ENCODE data around the gene VARS1.

Gene VARS1

GRCh38 chr6:31768363-31769257 lies 26.9 kb downstream of the VARS1 start:
- no peak for DNase-seq

- no peak for DNase-seq
Measured at GRCh38 chr6:31767096-31767645, 28.4 kb downstream of the VARS1 start.

DNA sequence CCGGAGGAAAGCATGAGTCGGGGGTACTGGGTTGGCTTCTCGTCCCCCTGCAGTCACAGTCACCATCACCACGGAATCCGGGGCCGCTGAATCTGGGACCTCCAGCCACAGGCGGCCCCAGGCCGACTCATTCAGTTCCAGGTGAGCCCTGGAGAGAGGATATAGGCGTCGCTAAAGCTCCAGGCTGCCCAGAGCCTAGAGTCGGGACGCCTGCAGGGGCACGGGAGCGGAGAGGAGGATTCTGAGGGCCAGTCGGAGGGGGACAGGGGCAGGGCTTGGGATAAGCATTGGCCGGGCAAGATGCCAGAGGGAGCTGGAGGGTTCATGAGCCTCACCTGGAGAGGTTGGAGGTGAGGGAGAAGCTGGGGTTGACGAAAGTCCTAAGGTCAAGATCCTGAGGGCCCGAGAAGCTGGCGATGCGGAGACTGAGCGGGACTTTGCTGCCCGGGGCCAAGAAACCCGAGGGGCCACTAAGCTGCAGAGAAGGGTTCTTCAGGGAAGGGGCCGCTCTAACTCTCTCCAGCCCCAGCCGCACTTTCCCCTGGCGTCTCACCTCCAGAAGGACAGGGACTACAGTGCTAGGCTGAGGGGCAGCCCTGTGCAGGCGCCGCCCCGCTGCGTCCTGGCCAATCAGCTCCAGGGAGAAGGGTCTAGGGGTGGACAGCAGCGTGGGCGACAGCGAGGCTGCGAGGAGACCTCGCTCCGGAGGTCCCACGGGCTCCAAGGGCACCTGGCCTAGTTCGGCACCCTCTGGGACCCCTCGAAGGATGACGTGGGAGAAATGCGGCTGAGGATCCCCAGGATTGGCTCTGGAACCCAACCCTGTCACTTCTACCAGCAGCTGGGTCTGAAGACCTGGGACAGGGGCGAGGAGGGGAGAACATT lies 29.4 kb downstream of the VARS1 start:
- DNase-seq, result no peak

- DNase-seq, result no peak
Measured at GRCh38 chr6:31765559-31765909, 30.0 kb downstream of the VARS1 start.

DNA sequence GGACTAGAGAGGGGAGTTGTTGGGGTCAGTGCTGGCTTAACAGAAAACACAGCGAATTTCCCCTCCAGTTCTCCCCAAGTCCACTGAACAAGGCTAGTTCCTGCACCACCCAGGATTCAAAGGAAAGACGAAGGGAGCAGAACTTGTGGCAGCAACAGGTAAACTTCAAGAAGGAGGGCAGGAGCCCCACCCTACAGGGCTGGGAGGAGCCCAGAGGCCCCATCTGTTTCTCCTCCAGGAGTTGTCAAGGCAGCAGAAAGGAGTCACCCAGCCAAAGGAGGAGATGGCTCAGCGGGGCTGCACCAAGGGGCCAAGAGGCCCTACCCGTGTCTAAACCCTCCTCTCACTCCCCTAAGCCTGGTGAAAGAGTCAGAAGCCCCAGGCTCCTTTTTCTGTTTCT lies 31.4 kb downstream of the VARS1 start:
- no peak for DNase-seq

DNA sequence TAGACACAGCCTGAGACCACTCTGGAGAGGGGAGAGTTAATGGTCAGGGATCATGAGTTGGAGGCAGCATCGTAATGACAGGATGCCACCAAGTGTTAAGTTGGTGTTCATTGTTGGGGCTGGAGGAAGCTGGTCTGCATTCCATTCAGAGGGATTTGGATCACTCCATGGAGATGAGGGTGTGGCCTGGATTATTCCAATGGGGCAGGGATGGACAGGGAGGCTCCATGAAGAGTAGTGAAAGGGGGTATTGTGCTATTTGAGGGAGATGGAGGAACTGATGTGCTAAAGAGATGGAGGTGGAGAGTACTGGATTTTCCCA lies 32.0 kb downstream of the VARS1 start:
- DNase-seq, result no peak

DNA sequence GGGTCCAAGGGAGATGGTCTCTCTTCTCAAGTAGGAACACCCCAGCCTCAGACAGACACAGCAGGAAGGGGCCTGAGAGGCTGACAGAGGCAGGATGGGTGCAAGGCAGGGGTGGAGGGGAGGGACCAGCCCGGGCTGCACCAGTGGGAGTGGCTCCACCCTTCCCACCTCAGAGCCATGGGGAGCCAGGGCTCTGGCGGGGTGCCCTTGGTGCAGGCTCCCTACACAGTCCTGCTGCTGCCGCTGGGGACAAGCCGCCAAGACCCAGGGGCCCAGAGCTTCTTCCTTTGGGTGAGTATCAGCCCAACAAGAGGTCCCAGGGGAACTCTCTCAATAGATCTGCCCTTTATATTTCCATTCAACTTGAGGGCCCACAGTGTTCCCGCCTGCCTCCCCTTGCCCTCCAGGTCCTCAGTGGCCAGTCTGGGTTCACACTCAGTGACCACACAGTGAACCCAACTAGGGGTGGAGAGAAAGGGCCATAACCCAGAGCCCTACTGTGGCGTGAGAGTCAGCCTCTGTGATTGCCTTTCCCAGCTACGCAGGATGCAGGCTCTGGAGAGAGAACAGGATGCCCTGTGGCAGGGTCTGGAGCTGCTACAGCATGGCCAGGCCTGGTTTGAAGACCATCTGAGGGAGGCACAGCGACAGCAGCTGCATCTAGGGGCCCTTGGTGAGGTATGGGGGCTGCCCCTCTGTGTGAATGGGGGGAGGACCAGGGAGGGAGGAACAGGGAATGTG lies 32.5 kb downstream of the VARS1 start:
- DNase-seq, result no peak

DNA sequence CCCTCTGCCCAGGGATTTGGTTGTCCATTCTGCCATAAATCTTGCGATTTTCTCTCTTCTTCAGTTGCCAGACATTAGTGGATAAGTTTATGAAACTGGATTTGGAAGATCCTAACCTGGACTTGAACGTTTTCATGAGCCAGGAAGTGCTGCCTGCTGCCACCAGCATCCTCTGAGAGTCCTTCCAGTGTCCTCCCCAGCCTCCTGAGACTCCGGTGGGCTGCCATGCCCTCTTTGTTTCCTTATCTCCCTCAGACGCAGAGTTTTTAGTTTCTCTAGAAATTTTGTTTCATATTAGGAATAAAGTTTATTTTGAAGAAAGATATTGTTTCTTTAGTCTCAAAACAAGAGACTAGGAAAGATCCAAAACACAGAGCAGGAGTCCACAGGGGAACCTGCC lies 33.2 kb downstream of the VARS1 start, which contains the start of gene SAPCD1:
TSS of gene SAPCD1 (plus strand) at position 301 of the 400 bp plus-strand sequence. CDS start 399 bp downstream, outside the sequence.
- no peak for DNase-seq

- no peak for DNase-seq
Measured at GRCh38 chr6:31761343-31761742, 34.2 kb downstream of the VARS1 start.

DNA sequence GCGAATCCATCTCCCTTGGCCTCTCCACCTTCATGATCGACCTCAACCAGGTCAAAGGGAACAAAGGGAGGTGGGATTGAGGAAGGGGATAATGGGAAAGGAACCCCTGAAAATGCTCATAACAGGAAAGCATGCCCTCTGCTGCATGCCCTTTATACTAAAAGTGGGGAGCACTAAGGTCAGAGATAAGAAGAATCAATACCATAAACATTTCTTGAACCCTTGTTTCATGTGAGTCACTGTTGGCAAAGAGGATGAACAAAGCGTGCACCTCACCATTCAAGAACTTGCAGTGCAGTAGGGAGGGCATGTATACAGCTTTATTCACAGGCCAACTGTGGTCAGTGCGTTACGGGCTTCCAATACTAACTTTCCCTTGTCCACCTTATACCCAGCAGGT lies 34.8 kb downstream of the VARS1 start:
- DNase-seq, result no peak

- DNase-seq, result no peak
Measured at GRCh38 chr6:31758281-31758680, 37.3 kb downstream of the VARS1 start.

DNA sequence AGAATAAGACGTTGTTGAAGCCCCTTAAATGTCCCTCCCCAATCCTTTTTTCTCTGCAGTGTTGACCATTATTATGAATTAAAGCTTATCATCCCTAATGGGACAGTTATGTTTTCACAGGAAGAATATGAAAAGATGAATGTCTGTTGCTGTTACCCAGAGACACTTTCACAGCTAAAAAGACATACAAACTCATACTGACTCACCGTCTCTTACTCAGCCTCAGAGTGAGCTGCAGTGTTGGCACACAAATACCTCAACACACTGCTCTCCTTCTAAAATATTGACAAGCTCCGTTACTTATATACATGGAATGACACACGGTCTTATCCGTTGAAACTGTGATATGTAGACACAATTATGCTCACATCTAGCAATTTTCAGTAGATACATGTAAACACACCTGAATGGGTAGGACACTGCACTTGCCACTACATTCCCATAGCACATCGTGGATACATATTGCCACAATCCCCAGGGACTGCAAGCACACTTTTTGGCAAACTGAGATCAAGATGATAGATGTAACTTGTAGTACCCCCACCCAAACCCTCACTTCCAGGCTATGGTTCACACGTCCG lies 42.7 kb downstream of the VARS1 start:
- no peak for DNase-seq

DNA sequence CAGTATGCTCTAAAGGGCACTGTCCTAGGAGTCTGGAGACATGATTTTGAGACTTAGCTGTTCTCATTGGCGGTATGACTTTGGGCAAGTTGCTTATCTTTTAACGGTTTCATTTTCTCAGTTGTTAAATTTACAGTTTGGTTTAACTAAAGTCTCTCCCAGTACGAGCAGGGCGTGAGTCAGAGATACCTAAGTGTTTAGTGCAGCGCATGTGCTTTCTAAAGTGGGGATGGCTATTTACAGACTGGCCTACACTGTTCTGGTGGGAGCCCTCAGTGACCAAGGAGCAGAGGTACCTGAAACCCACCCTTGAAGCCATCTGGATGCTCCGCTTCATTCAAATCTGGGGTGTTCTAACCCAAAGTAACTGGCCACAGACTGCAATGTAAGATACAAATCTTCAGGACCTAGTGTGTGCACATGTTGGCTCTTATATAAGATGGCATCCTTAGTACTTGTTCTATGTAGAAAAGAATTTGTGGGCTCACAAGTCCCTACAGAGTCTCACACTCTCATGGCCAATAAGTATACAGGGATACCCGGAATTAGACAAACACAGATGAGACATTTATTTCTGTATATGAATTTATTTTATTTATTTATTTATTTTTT lies 45.0 kb downstream of the VARS1 start:
- no peak for DNase-seq

DNA sequence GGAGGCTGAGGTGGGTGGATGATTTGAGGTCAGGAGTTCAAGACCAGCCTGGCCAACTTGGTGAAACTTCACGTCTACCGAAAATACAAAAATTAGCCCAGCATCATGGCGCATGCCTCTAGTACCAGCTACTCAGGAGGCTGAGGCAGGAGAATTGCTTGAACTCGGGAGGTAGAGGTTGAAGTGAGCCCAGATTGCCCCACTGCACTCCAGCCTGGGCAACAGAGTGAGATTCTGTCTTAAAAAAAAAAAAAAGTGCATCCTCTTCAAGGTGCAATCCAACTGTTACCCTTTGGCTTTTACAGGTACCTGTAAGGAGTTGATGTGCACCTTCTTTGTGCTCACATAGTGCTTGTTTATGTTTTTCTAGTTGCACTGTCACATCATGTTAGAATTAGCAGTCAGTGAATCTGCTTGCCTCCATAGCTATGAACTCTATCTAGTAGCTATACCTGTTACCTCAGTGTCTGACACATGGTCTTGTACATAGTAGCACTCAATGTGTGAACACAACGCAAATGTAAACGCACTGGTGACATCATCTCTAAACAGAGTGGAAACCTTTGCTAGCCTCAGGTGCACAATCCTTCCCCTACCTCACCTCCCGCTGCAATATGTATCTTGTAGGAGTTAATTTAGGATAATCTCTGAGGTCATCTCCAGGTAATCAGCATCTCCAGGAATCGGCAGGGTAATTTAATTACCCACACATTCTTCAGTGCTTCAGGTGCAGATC lies 46.1 kb downstream of the VARS1 start:
- DNase-seq, result no peak

All from central memory CD4-positive, alpha-beta T cell (primary cell).